IMR-90 (cell line): ENCODE measurements around the gene GARNL3. TPM values are rescaled to one million over a fixed set of nuclear protein-coding genes. Genes with fewer than 3 reads are reported as not detected.

ENCODE experiments used
- ATAC-seq: fragments of 200-7000 bp; cut with Tn5 transposase; 2 replicates; pipeline ENCODE4 v1.9.1; 2020; ENCODE audit warnings: low read depth, mild to moderate bottlenecking, moderate library complexity
- BruUV-seq: library from RNA; stranded (reverse); fragments of 400-500 nt; replicated peaks from 2 replicates; lab custom pipeline; 2021; lab: Mats Ljungman, UMichigan
- CTCF ChIA-PET: fragments of 300-600 bp; formaldehyde crosslinking; extraction: SDS; loops from one replicate; lab custom pipeline; 2021; ENCODE audit warnings: antibody characterized with exemption; lab: Yijun Ruan, JAX
- POLR2A ChIA-PET: fragments of 300-600 bp; sonication (Branson Sonifier 250); formaldehyde crosslinking; loops from one replicate; lab custom pipeline; 2022; ENCODE audit warnings: antibody characterized with exemption; ENCODE audit not compliant: unreplicated experiment; lab: Charles Lee
- DNase-seq: peaks from one replicate; pipeline ENCODE4 v3.0.0; 2013
- H2AFZ ChIP-seq: replicated peaks from 2 replicates; pipeline ENCODE3; 2013; ENCODE audit warnings: low read length, mild to moderate bottlenecking; ENCODE audit not compliant: poor library complexity
- H2AK5ac ChIP-seq: 2 replicates; pipeline ENCODE4 v1.6.1; 2013; ENCODE audit warnings: low read depth, low read length, inconsistent platforms
- H2AK9ac ChIP-seq: replicated peaks from 2 replicates; pipeline ENCODE3; 2013; ENCODE audit warnings: mild to moderate bottlenecking, low read depth, low read length, moderate library complexity; ENCODE audit not compliant: poor library complexity
- H2BK120ac ChIP-seq: 2 replicates; pipeline ENCODE4 v1.6.1; 2013; ENCODE audit warnings: low read depth, low read length, inconsistent platforms
- H2BK15ac ChIP-seq: 3 replicates; pipeline ENCODE4 v1.6.1; 2013; ENCODE audit warnings: low read depth, low read length, inconsistent platforms
- H2BK20ac ChIP-seq: 2 replicates; pipeline ENCODE4 v1.6.1; 2013; ENCODE audit warnings: low read depth, mild to moderate bottlenecking, inconsistent platforms, low read length, moderate library complexity
- H2BK5ac ChIP-seq: 2 replicates; pipeline ENCODE4 v1.6.1; 2013; ENCODE audit warnings: mild to moderate bottlenecking, low read depth, low read length, inconsistent platforms; ENCODE audit not compliant: poor library complexity, severe bottlenecking
- H3K14ac ChIP-seq: replicated peaks from 2 replicates; pipeline ENCODE4 v1.6.1; 2013; ENCODE audit warnings: low read depth, low read length, inconsistent platforms
- H3K18ac ChIP-seq: 2 replicates; pipeline ENCODE4 v1.6.1; 2013; ENCODE audit warnings: low read depth, low read length, control low read depth
- H3K23ac ChIP-seq: 2 replicates; pipeline ENCODE4 v1.6.1; 2013; ENCODE audit warnings: low read depth, low read length, inconsistent platforms
- H3K27ac ChIP-seq: 2 replicates; pipeline ENCODE4 v1.5.1; 2013; ENCODE audit warnings: mild to moderate bottlenecking, control low read depth, low read length; ENCODE audit not compliant: insufficient read depth
- H3K27me3 ChIP-seq: 2 replicates; pipeline ENCODE4 v1.6.1; 2013; ENCODE audit warnings: low read length; ENCODE audit not compliant: control insufficient read depth, insufficient read depth
- H3K36me3 ChIP-seq: 2 replicates; pipeline ENCODE4 v1.6.1; 2013; ENCODE audit warnings: low read length, mixed read lengths; ENCODE audit not compliant: control insufficient read depth, insufficient read depth
- H3K4ac ChIP-seq: 2 replicates; pipeline ENCODE4 v1.6.1; 2013; ENCODE audit warnings: low read depth, low read length, inconsistent platforms
- H3K4me1 ChIP-seq: 2 replicates; pipeline ENCODE4 v1.6.1; 2013; ENCODE audit warnings: low read length, mixed read lengths; ENCODE audit not compliant: control insufficient read depth, insufficient read depth
- H3K4me2 ChIP-seq: 2 replicates; pipeline ENCODE4 v1.6.1; 2013; ENCODE audit warnings: low read depth, mild to moderate bottlenecking, control low read depth, low read length, moderate library complexity
- H3K4me3 ChIP-seq: 2 replicates; pipeline ENCODE4 v1.5.1; 2013; ENCODE audit warnings: low read depth, mild to moderate bottlenecking, control low read depth, low read length, moderate library complexity; ENCODE audit not compliant: insufficient read depth
- H3K56ac ChIP-seq: 2 replicates; pipeline ENCODE4 v1.6.1; 2013; ENCODE audit warnings: low read length, inconsistent platforms; ENCODE audit not compliant: insufficient read depth; ENCODE audit errors: extremely low read depth
- H3K79me1 ChIP-seq, 2 experiments: 2 replicates each; pipeline ENCODE4 v1.6.1; 2013; ENCODE audit warnings: low read length in 2 of 2, inconsistent platforms in 1 of 2, low read depth in 1 of 2
- H3K9ac ChIP-seq: 2 replicates; pipeline ENCODE4 v1.6.1; 2013; ENCODE audit warnings: low read depth, low read length, control low read depth
- H3K9me1 ChIP-seq: 2 replicates; pipeline ENCODE4 v1.6.1; 2013; ENCODE audit warnings: low read length, inconsistent platforms; ENCODE audit not compliant: insufficient read depth
- H3K9me3 ChIP-seq: 2 replicates; pipeline ENCODE4 v1.6.1; 2013; ENCODE audit warnings: low read length; ENCODE audit not compliant: control insufficient read depth, insufficient read depth
- H4K20me1 ChIP-seq: 2 replicates; pipeline ENCODE4 v1.6.1; 2013; ENCODE audit warnings: low read length, inconsistent platforms; ENCODE audit not compliant: insufficient read depth
- H4K5ac ChIP-seq: 2 replicates; pipeline ENCODE4 v1.6.1; 2013; ENCODE audit warnings: mild to moderate bottlenecking, low read depth, low read length, control low read depth
- H4K8ac ChIP-seq, 2 experiments: 2 replicates each; pipeline ENCODE4 v1.6.1; 2013; ENCODE audit warnings: low read depth in 2 of 2, low read length in 2 of 2, control low read depth in 1 of 2, inconsistent platforms in 1 of 2
- H4K91ac ChIP-seq: 2 replicates; pipeline ENCODE4 v1.6.1; 2013; ENCODE audit warnings: low read depth, low read length, inconsistent platforms; ENCODE audit not compliant: insufficient read depth
- BHLHE40 ChIP-seq: fragments of 150-350 bp; IDR thresholded peaks from 2 replicates; pipeline ENCODE4 v1.6.1; 2016; ENCODE audit warnings: mild to moderate bottlenecking, low read depth, low read length
- CEBPB ChIP-seq: IDR thresholded peaks from 2 replicates; pipeline ENCODE4 v1.6.1; 2012; ENCODE audit warnings: low read depth, low read length, improper control_type of control experiment
- CHD1 ChIP-seq: IDR thresholded peaks from 2 replicates; pipeline ENCODE4 v1.6.1; 2012; ENCODE audit warnings: low read depth, low read length, improper control_type of control experiment
- CTCF ChIP-seq: conservative IDR thresholded peaks from 2 replicates; pipeline ENCODE4 v1.5.1; 2012; ENCODE audit warnings: mild to moderate bottlenecking, low read depth, low read length, improper control_type of control experiment
- FOS ChIP-seq: fragments of 150-350 bp; IDR thresholded peaks from 2 replicates; pipeline ENCODE4 v1.6.1; 2016; ENCODE audit warnings: low read depth, low read length
- MAFK ChIP-seq: IDR thresholded peaks from 2 replicates; pipeline ENCODE4 v1.6.1; 2012; ENCODE audit warnings: low read depth, low read length, improper control_type of control experiment
- MAZ ChIP-seq: IDR thresholded peaks from 2 replicates; pipeline ENCODE4 v1.6.1; 2012; ENCODE audit warnings: low read depth, mild to moderate bottlenecking, low read length, improper control_type of control experiment, moderate library complexity, borderline replicate concordance
- MXI1 ChIP-seq: IDR thresholded peaks from 2 replicates; pipeline ENCODE4 v1.6.1; 2012; ENCODE audit warnings: low read depth, mild to moderate bottlenecking, low read length, moderate library complexity, borderline replicate concordance
- NFE2L2 ChIP-seq: fragments of 150-350 bp; IDR thresholded peaks from 2 replicates; pipeline ENCODE4 v1.6.1; 2016; ENCODE audit warnings: low read depth, mild to moderate bottlenecking, low read length
- POLR2A ChIP-seq: IDR thresholded peaks from 2 replicates; pipeline ENCODE4 v1.6.1; 2012; ENCODE audit warnings: mild to moderate bottlenecking, low read depth, low read length
- RAD21 ChIP-seq: IDR thresholded peaks from 2 replicates; pipeline ENCODE4 v1.6.1; 2012; ENCODE audit warnings: low read length, improper control_type of control experiment
- RCOR1 ChIP-seq: IDR thresholded peaks from 2 replicates; pipeline ENCODE4 v1.6.1; 2012; ENCODE audit warnings: mild to moderate bottlenecking, low read length, improper control_type of control experiment; ENCODE audit not compliant: insufficient replicate concordance
- RFX5 ChIP-seq: IDR thresholded peaks from 2 replicates; pipeline ENCODE4 v1.8.0; 2012; ENCODE audit warnings: low read depth, mild to moderate bottlenecking, low read length, moderate library complexity
- SMC3 ChIP-seq: fragments of 150-350 bp; IDR thresholded peaks from 2 replicates; pipeline ENCODE4 v1.6.1; 2016; ENCODE audit warnings: low read depth, mild to moderate bottlenecking, antibody characterized with exemption, low read length, moderate library complexity
- USF2 ChIP-seq: fragments of 150-350 bp; IDR thresholded peaks from 2 replicates; pipeline ENCODE4 v1.6.1; 2017; ENCODE audit warnings: mild to moderate bottlenecking, antibody characterized with exemption, low read length, low read depth
- WGBS, 2 experiments: methylation state at CpG; one replicate each; pipeline versions ENCODE4 v1.1.5 to v1.1.7; 2013; ENCODE audit warnings: missing lambda C conversion rate in 2 of 2; ENCODE audit not compliant: insufficient read length in 1 of 2; ENCODE audit errors: extremely low coverage in 2 of 2; 5-methylcytosine and 5-hydroxymethylcytosine counted together
- dilution Hi-C: fragments of 300-500 bp; cut with HindIII; formaldehyde crosslinking; loops from one replicate; pipeline ENCODE4 v1.14.3; 2018; ENCODE audit warnings: low sequenced_read_pairs; ENCODE audit not compliant: unreplicated experiment
- in situ Hi-C: fragments of 300-500 bp; cut with MboI; formaldehyde crosslinking; loops from 3 replicates; pipeline ENCODE4 v1.14.3; 2019; ENCODE audit warnings: low sequenced_read_pairs, inconsistent platforms, mixed read lengths
- intact Hi-C: fragments of 100-400 bp; cut with micrococcal nuclease; formaldehyde crosslinking; loops from 2 replicates; pipeline ENCODE4 v1.10.0; 2022
- polyA plus RNA-seq, 3 experiments: library from polyadenylated mRNA; depleted of rRNA; stranded (reverse); fragments of >200 nt; gene quantifications; 2 replicates each; pipeline ENCODE4 v1.2.3, GENCODE V29; 2012; ENCODE audit warnings: low replicate concordance in 1 of 3
- total RNA-seq: library from RNA; depleted of rRNA; stranded (reverse); fragments of >200 nt; gene quantifications from 2 replicates; pipeline ENCODE4 v1.2.3, GENCODE V29; 2012
- TF ChIP-seq, protein P1 (sequence below): fragments of 150-350 bp; IDR thresholded peaks from 2 replicates; pipeline ENCODE4 v1.6.1; 2016; ENCODE audit warnings: low read depth, mild to moderate bottlenecking, low read length, moderate library complexity, borderline replicate concordance

Gene GARNL3
- total and polyA plus RNA-seq, 2 of the 4 experiments (the other 2 are of a cell fraction), result 1.9 to 5.0 TPM

DNA sequence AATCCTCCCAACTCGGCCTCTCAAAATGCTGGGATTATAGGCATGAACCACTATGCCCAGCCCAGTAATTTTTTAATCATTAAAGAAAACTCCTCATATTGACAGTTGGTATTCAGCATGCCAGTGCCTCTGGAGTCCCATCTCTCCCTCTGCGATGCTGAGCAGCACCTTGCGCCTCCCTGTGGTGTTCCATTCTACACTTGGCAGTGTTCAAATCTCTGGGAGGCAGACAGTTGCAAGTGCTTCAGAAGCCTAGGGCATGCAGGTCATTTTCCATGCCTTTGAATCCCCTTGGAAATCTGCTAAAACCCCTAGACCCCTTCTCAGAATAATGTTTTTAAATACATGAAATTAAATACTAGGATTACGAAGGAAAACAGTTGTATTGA is 41.3 kb downstream of the GARNL3 start:
- no TSS peak for BruUV-seq

More for the DNA sequence above, 41.3 kb downstream of the GARNL3 start:
- no peak overlapping the region for H4K5ac ChIP-seq
- H2AK5ac ChIP-seq, result no peak overlapping the region
- no peak overlapping the region for H3K23ac ChIP-seq
- no peaks in the 10 kb centered on the region for H3K27me3 ChIP-seq
- no peak overlapping the region for H2BK120ac ChIP-seq
- H3K4me1 ChIP-seq, result peaks cover 6% of the 10 kb centered on the region
- no peak overlapping the region for H3K18ac ChIP-seq
- ChIA-PET CTCF (no interaction called here), POLR2A (no interaction called here)
- in situ Hi-C loops, result no loop called here
- TF ChIP-seq MAFK (no peak), MXI1 (no peak), FOS (no peak), USF2 (no peak), BHLHE40 (no peak), RCOR1 (no peak), CTCF (no peak), RAD21 (no peak), SMC3 (no peak), NFE2L2 (no peak), CEBPB (no peak), CHD1 (no peak), POLR2A (no peak), RFX5 (no peak), MAZ (no peak)
- TF ChIP-seq, protein P1, sequence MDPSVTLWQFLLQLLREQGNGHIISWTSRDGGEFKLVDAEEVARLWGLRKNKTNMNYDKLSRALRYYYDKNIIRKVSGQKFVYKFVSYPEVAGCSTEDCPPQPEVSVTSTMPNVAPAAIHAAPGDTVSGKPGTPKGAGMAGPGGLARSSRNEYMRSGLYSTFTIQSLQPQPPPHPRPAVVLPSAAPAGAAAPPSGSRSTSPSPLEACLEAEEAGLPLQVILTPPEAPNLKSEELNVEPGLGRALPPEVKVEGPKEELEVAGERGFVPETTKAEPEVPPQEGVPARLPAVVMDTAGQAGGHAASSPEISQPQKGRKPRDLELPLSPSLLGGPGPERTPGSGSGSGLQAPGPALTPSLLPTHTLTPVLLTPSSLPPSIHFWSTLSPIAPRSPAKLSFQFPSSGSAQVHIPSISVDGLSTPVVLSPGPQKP, result no peak
- 75% methylated on average over 3 of the region's 4 CpGs; no CpG with 5 or more reads in 1 of the 2 experiments for WGBS, 2 experiments
- no peak overlapping the region for H2AFZ ChIP-seq
- no peak overlapping the region for H2BK15ac ChIP-seq
- no peaks in the 10 kb centered on the region for H3K36me3 ChIP-seq
- H2BK5ac ChIP-seq, result no peak overlapping the region
- H2AK9ac ChIP-seq, result no peak overlapping the region
- no peak overlapping the region for H4K8ac ChIP-seq
- H3K56ac ChIP-seq, result no peak overlapping the region
- H3K4ac ChIP-seq, result no peak overlapping the region
- H3K4me2 ChIP-seq, result no peak overlapping the region
- dilution Hi-C loops, result no loop called here
- no peaks in the 10 kb centered on the region for H3K79me1 ChIP-seq
- H3K27ac ChIP-seq, result no peak overlapping the region
- no peak overlapping the region for H3K9ac ChIP-seq
- no peaks in the 10 kb centered on the region for H3K9me3 ChIP-seq
- DNase-seq (no peak), ATAC-seq (no peak)
- no peak overlapping the region for H3K4me3 ChIP-seq
- H3K14ac ChIP-seq, result no peak overlapping the region
- H3K9me1 ChIP-seq, result no peaks in the 10 kb centered on the region
- no peaks in the 10 kb centered on the region for H4K20me1 ChIP-seq
- H4K91ac ChIP-seq, result no peak overlapping the region
- H2BK20ac ChIP-seq, result no peak overlapping the region
- intact Hi-C loops, result no loop called here
